K562 (cell line): ENCODE measurements around the gene CNPY4. TPM values are rescaled to one million over a fixed set of nuclear protein-coding genes. Genes with fewer than 3 reads are reported as not detected.

Source experiments
- BRD4 ChIP-seq: fragments of 200-600 bp; sonication (generic); IDR thresholded peaks from 2 replicates; pipeline ENCODE4 v1.6.1; 2017; ENCODE audit warnings: inconsistent platforms
- GABPB1 ChIP-seq: sonication (generic); formaldehyde crosslinking; IDR thresholded peaks from 2 replicates; pipeline ENCODE4 v1.8.0; 2022; ENCODE audit warnings: mild to moderate bottlenecking, missing genetic modification reagents
- JUNB ChIP-seq: fragments of 450-650 bp; formaldehyde crosslinking; conservative IDR thresholded peaks from 2 replicates; pipeline ENCODE4 v1.4.0; 2020; ENCODE audit warnings: mild to moderate bottlenecking
- KAT8 ChIP-seq: fragments of 450-650 bp; IDR thresholded peaks from 2 replicates; pipeline ENCODE4 v1.6.1; 2016; ENCODE audit warnings: low read depth, mild to moderate bottlenecking
- KDM2B ChIP-seq: fragments of 250-450 bp; sonication (Bioruptor Pico); IDR thresholded peaks from 2 replicates; pipeline ENCODE4 v1.8.0; 2021; ENCODE audit warnings: mild to moderate bottlenecking, moderate library complexity
- KDM5B ChIP-seq: fragments of 200-600 bp; sonication (generic); IDR thresholded peaks from 2 replicates; pipeline ENCODE4 v1.6.1; 2012; ENCODE audit warnings: low read depth, mild to moderate bottlenecking, moderate library complexity, low read length, control low read depth, inconsistent platforms; ENCODE audit not compliant: insufficient replicate concordance
- NFE2L1 ChIP-seq: fragments of 450-650 bp; IDR thresholded peaks from 2 replicates; pipeline ENCODE4 v1.6.1; 2016; ENCODE audit warnings: missing genetic modification characterization, low read depth, mild to moderate bottlenecking, missing compliant biosample characterization, moderate library complexity, borderline replicate concordance
- PHF21A ChIP-seq: fragments of 450-650 bp; IDR thresholded peaks from 2 replicates; pipeline ENCODE4 v1.6.1; 2017; ENCODE audit warnings: low read depth, borderline replicate concordance
- REST ChIP-seq, 2 experiments: fragments of 450-650 bp; formaldehyde crosslinking in 1 of 2; IDR thresholded peaks; 2 replicates each; pipeline versions ENCODE4 v1.4.0 to v1.6.1; 2014 to 2020; ENCODE audit warnings: mild to moderate bottlenecking in 2 of 2, borderline replicate concordance in 1 of 2, low read depth in 1 of 2
- SP1 ChIP-seq: sonication (generic); formaldehyde crosslinking; IDR thresholded peaks from 2 replicates; pipeline ENCODE4 v1.8.1; 2022; ENCODE audit warnings: mild to moderate bottlenecking, missing genetic modification reagents
- TRIM25 ChIP-seq: fragments of 450-650 bp; IDR thresholded peaks from 2 replicates; pipeline ENCODE4 v1.7.0; 2016; ENCODE audit warnings: borderline replicate concordance
- U2AF1 ChIP-seq: fragments of 200-400 bp; formaldehyde crosslinking; optimal IDR thresholded peaks from 2 replicates; pipeline ENCODE3; 2017; ENCODE audit warnings: mild to moderate bottlenecking, low read depth, low read length, moderate library complexity
- XRCC5 ChIP-seq: fragments of 200-400 bp; formaldehyde crosslinking; IDR thresholded peaks from 2 replicates; pipeline ENCODE4 v1.6.1; 2017; ENCODE audit warnings: low read depth, mild to moderate bottlenecking, low read length
- ZKSCAN8 ChIP-seq: fragments of 200-800 bp; sonication (Bioruptor generic); IDR thresholded peaks from 2 replicates; pipeline ENCODE4 v1.6.1; 2016; ENCODE audit warnings: missing genetic modification characterization, missing compliant biosample characterization
- ZNF140 ChIP-seq: fragments of 250-450 bp; sonication (Bioruptor Pico); IDR thresholded peaks from 2 replicates; pipeline ENCODE4 v1.8.0; 2021; ENCODE audit warnings: moderate library complexity, mild to moderate bottlenecking, inconsistent platforms
- ZNF165 ChIP-seq: fragments of 250-450 bp; sonication (Bioruptor Pico); IDR thresholded peaks from 2 replicates; pipeline ENCODE4 v1.4.0; 2020; ENCODE audit warnings: borderline replicate concordance
- ZNF253 ChIP-seq: fragments of 250-450 bp; sonication (Bioruptor Pico); conservative IDR thresholded peaks from 2 replicates; pipeline ENCODE4 v1.6.1; 2021; ENCODE audit warnings: mild to moderate bottlenecking
- ZSCAN29 ChIP-seq: fragments of 450-650 bp; IDR thresholded peaks from 2 replicates; pipeline ENCODE4 v1.6.1; 2017
- polyA plus RNA-seq, 8 experiments: library from polyadenylated mRNA; depleted of rRNA in 4 of 8; stranded (reverse) in 5 of 8; unstranded in 3 of 8; fragments of >200 nt; fragmentation: Nextera tagmentation in 2 of 8; fragmentation: Illumina TruSeq in 1 of 8; extraction: Ambion mirVana in 2 of 8; extraction: Trizol in 1 of 8; gene quantifications; 2 replicates each; pipeline versions ENCODE4 v1.2.1 to v1.2.3, GENCODE V29; 2011 to 2014; ENCODE audit warnings: inconsistent platforms in 1 of 8, missing spikeins in 1 of 8
- total RNA-seq, 7 experiments: library from RNA; depleted of rRNA in 6 of 7; stranded (reverse); fragments of >200 nt in 6 of 7; fragmentation: Illumina TruSeq in 2 of 7; extraction: Trizol in 2 of 7; gene quantifications; 2 replicates each; pipeline versions ENCODE4 v1.2.1 to v1.2.3, GENCODE V29; 2011 to 2021; ENCODE audit warnings: low replicate concordance in 1 of 7
- TF ChIP-seq, protein P1 (sequence below): IDR thresholded peaks from 2 replicates; pipeline ENCODE4 v1.6.1; 2016; ENCODE audit warnings: missing genetic modification characterization, missing compliant biosample characterization

CNPY4 gene
- total and polyA plus RNA-seq, 9 of the 15 experiments (the other 6 are each of a cell fraction or from before 2014, with no cell fraction given) = 1.9 to 11.2 (median 7.0) TPM

- no peak for TF ChIP-seq TRIM25
- TF ChIP-seq JUNB (CRISPR knock-in tag) = no peak
- no peak for TF ChIP-seq ZKSCAN8 (CRISPR knock-in tag)
- no peak for TF ChIP-seq KDM2B (CRISPR knock-in tag)
- TF ChIP-seq XRCC5 = 0 out of 2 replicates have a peak, but pooled peaks have one; percentile 13
- TF ChIP-seq U2AF1 = no peak
- TF ChIP-seq PHF21A = peak; percentile 94
- TF ChIP-seq KDM5B = peak; percentile 68
- TF ChIP-seq SP1 (CRISPR knock-in tag) = peak; percentile 77
- TF ChIP-seq ZNF165 (CRISPR knock-in tag) = no peak
- TF ChIP-seq ZSCAN29 = no peak
- TF ChIP-seq, protein P1, sequence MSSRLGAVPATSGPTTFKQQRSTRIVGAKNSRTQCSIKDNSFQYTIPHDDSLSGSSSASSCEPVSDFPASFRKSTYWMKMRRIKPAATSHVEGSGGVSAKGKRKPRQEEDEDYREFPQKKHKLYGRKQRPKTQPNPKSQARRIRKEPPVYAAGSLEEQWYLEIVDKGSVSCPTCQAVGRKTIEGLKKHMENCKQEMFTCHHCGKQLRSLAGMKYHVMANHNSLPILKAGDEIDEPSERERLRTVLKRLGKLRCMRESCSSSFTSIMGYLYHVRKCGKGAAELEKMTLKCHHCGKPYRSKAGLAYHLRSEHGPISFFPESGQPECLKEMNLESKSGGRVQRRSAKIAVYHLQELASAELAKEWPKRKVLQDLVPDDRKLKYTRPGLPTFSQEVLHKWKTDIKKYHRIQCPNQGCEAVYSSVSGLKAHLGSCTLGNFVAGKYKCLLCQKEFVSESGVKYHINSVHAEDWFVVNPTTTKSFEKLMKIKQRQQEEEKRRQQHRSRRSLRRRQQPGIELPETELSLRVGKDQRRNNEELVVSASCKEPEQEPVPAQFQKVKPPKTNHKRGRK (tag) = no peak
- TF ChIP-seq ZNF140 (CRISPR knock-in tag) = no peak
- no peak for TF ChIP-seq NFE2L1 (tag)
- no peak for TF ChIP-seq GABPB1 (CRISPR knock-in tag)
- TF ChIP-seq KAT8 = no peak
- TF ChIP-seq ZNF253 (CRISPR knock-in tag) = no peak
- no peak for TF ChIP-seq BRD4
- TF ChIP-seq REST (IDR thresholded peaks at IDR 0.05; ENCODE audit: borderline replicate concordance) = no peak
- TF ChIP-seq REST (CRISPR knock-in tag; IDR thresholded peaks at IDR 0.05; ENCODE audit: low read depth) = no peak
Measured at GRCh38 chr7:100167912-100168323, 48.5 kb downstream of the CNPY4 start (continued).
